ENCODE data around the gene IL37.

DNA sequence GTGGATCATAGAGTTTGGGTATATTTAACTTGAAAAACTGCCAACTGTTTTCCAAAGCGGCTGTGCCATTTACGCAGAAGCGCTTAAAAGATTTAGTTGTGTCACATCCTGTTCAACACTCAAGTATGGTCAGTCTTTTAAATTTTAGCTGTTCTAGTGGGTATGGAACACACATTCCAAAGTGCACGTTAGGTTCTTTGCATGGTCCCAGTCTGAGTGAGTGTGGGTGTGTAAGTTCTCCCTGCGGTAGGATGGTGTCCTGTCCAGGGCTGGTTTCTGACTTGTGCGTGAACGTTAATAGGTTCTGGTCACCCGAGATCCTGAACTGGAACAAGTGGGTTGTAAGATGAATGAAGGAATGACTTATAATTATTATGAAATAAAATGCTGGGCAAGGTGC lies 38.5 kb downstream of the IL37 start:
- TF ChIP-seq, protein P1, sequence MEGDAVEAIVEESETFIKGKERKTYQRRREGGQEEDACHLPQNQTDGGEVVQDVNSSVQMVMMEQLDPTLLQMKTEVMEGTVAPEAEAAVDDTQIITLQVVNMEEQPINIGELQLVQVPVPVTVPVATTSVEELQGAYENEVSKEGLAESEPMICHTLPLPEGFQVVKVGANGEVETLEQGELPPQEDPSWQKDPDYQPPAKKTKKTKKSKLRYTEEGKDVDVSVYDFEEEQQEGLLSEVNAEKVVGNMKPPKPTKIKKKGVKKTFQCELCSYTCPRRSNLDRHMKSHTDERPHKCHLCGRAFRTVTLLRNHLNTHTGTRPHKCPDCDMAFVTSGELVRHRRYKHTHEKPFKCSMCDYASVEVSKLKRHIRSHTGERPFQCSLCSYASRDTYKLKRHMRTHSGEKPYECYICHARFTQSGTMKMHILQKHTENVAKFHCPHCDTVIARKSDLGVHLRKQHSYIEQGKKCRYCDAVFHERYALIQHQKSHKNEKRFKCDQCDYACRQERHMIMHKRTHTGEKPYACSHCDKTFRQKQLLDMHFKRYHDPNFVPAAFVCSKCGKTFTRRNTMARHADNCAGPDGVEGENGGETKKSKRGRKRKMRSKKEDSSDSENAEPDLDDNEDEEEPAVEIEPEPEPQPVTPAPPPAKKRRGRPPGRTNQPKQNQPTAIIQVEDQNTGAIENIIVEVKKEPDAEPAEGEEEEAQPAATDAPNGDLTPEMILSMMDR (IDR thresholded peaks at IDR 0.05; ENCODE audit: poor library complexity) = no peak
- TF ChIP-seq EZH2 (IDR thresholded peaks at IDR 0.05; ENCODE audit: borderline replicate concordance) = no peak
